Ascending aorta (tissue), 2 donors: ENCODE results near the gene KCNE4. TPM values are rescaled to one million over a fixed set of nuclear protein-coding genes. Genes with fewer than 3 reads are reported as not detected.
A peak's percentile ranks its signal among the peaks of the same experiment; 100 is the strongest.

Source experiments
- DNase-seq, 2 donors: peaks; one replicate each; pipeline ENCODE4 v3.0.0-alpha.2; 2019; ENCODE audit warnings: low spot score in 2 of 2
- H3K27ac ChIP-seq, 2 donors: fragments of 200-600 bp; sonication (generic); one replicate each; pipeline ENCODE4 v1.5.1; 2016 to 2017; ENCODE audit warnings: mild to moderate bottlenecking in 1 of 2
- H3K27me3 ChIP-seq: fragments of 200-600 bp; sonication (generic); one replicate; pipeline ENCODE4 v1.5.1; 2017
- H3K36me3 ChIP-seq, 2 donors: fragments of 200-600 bp; sonication (generic); one replicate each; pipeline ENCODE4 v1.5.1; 2016
- H3K4me1 ChIP-seq, 2 donors: fragments of 200-600 bp; sonication (generic); one replicate each; pipeline ENCODE4 v1.5.1; 2016 to 2017; ENCODE audit warnings: mild to moderate bottlenecking in 1 of 2
- H3K4me3 ChIP-seq, 2 donors: fragments of 200-600 bp; sonication (generic); one replicate each; pipeline ENCODE4 v1.5.1; 2016 to 2017; ENCODE audit warnings: mild to moderate bottlenecking in 1 of 2
- H3K9me3 ChIP-seq, 2 donors: fragments of 200-600 bp; sonication (generic); one replicate each; pipeline ENCODE4 v1.5.1; 2016
- intact Hi-C: fragments of 100-400 bp; cut with DNase I; formaldehyde crosslinking; loops from one replicate; pipeline ENCODE4 v1.15.1; 2023
- total RNA-seq: library from RNA; depleted of rRNA; stranded (reverse); fragments of >200 nt; gene quantifications from one replicate; pipeline ENCODE4 v1.1.0, GENCODE V29; 2016
- TF ChIP-seq, protein P1 (sequence below), 3 experiments: fragments of 200-600 bp in 2 of 3; fragments of 450-650 bp in 1 of 3; sonication (generic) in 2 of 3; IDR thresholded peaks; one replicate each; pipeline ENCODE4 v1.5.1; 2016 to 2019; ENCODE audit warnings: antibody characterized with exemption in 3 of 3, mild to moderate bottlenecking in 1 of 3, moderate library complexity in 1 of 3

KCNE4 gene
- total RNA-seq, 1 donor from 2014 or later, result 18.3 TPM

DNA sequence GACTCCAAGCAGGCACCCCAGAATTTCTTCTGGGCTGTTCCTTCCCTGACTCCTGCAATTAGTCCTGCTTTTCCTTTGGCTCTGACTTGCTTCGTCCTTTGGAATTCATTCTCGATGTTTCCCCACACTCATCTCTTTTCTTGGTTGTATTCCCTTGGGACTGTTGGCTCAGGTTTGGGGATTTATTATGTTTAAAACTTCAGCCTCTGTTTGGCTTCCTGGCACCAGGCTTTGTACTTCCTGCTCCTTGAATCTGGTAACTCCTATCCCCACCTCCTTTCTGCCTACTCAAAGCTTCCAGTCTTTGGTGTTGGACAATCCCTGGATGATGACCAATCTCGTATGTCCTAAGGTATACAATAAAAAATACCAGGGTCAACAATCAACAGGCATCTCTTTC lies 1.8 kb upstream of the KCNE4 start:
- no peaks in the 10 kb centered on the region for H3K27me3 ChIP-seq
- intact Hi-C loops, result loop anchor here (5.0 kb wide), 3 partner anchors 52 to 417 kb away; no protein-coding TSS in a partner anchor
- H3K9me3 ChIP-seq, result no peaks in the 10 kb centered on the region
- H3K4me1 ChIP-seq, result peaks cover 7 to 34% of the 10 kb centered on the region in 2 donors
- H3K4me3 ChIP-seq, result no peak overlapping the region
- DNase-seq, result no peak
- no peaks in the 10 kb centered on the region for H3K36me3 ChIP-seq
- TF ChIP-seq, protein P1, sequence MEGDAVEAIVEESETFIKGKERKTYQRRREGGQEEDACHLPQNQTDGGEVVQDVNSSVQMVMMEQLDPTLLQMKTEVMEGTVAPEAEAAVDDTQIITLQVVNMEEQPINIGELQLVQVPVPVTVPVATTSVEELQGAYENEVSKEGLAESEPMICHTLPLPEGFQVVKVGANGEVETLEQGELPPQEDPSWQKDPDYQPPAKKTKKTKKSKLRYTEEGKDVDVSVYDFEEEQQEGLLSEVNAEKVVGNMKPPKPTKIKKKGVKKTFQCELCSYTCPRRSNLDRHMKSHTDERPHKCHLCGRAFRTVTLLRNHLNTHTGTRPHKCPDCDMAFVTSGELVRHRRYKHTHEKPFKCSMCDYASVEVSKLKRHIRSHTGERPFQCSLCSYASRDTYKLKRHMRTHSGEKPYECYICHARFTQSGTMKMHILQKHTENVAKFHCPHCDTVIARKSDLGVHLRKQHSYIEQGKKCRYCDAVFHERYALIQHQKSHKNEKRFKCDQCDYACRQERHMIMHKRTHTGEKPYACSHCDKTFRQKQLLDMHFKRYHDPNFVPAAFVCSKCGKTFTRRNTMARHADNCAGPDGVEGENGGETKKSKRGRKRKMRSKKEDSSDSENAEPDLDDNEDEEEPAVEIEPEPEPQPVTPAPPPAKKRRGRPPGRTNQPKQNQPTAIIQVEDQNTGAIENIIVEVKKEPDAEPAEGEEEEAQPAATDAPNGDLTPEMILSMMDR (IDR thresholded peaks at IDR 0.05), result no peak
- peak overlapping the region; percentile 80 to 83 for H3K27ac ChIP-seq

- Histone ChIP-seq H3K4me3 (peak overlapping the region; percentile 57 to 68), H3K36me3 (no peaks in the 10 kb centered on the region), H3K27ac (peak overlapping the region; percentile 80 to 83), H3K9me3 (no peaks in the 10 kb centered on the region), H3K4me1 (peaks cover 11 to 39% of the 10 kb centered on the region in 2 donors), H3K27me3 (no peaks in the 10 kb centered on the region)
- DNase-seq, result no peak
- intact Hi-C loops, result loop anchor here (5.0 kb wide), 3 partner anchors 51 to 416 kb away; no protein-coding TSS in a partner anchor
- TF ChIP-seq, protein P1 (IDR thresholded peaks at IDR 0.05), result no peak
Measured at GRCh38 chr2:223050900-223051504, 988 bp upstream of the KCNE4 start.

- H3K36me3 ChIP-seq, result no peaks in the 10 kb centered on the region
- no peaks in the 10 kb centered on the region for H3K27me3 ChIP-seq
- peaks cover 8 to 43% of the 10 kb centered on the region in 2 donors for H3K4me1 ChIP-seq
- TF ChIP-seq, protein P1 (IDR thresholded peaks at IDR 0.05), result no peak
- no peaks in the 10 kb centered on the region for H3K9me3 ChIP-seq
- H3K4me3 ChIP-seq, result peak overlapping the region; percentile 57 to 68
- peak in 1 of 2 donors; percentile 71 for DNase-seq
- peak overlapping the region; percentile 80 to 83 for H3K27ac ChIP-seq
- intact Hi-C loops, result loop anchor here (2.0 to 5.0 kb wide), 4 partner anchors 49 to 414 kb away; no protein-coding TSS in a partner anchor
Measured at GRCh38 chr2:223052548-223053483, 826 bp downstream of the KCNE4 start.

GRCh38 chr2:223053484-223054192 lies 1.6 kb downstream of the KCNE4 start:
- TF ChIP-seq, protein P1 (IDR thresholded peaks at IDR 0.05), result no peak
- peak overlapping the region; percentile 80 to 83 for H3K27ac ChIP-seq
- intact Hi-C loops, result loop anchor here (2.0 to 5.0 kb wide), 4 partner anchors 49 to 414 kb away; no protein-coding TSS in a partner anchor
- H3K4me1 ChIP-seq, result peaks cover 8 to 41% of the 10 kb centered on the region in 2 donors
- H3K36me3 ChIP-seq, result no peaks in the 10 kb centered on the region
- peak overlapping the region; percentile 57 to 68 for H3K4me3 ChIP-seq
- no peaks in the 10 kb centered on the region for H3K9me3 ChIP-seq
- H3K27me3 ChIP-seq, result no peaks in the 10 kb centered on the region
- DNase-seq, result peak in 1 of 2 donors; percentile 65

DNA sequence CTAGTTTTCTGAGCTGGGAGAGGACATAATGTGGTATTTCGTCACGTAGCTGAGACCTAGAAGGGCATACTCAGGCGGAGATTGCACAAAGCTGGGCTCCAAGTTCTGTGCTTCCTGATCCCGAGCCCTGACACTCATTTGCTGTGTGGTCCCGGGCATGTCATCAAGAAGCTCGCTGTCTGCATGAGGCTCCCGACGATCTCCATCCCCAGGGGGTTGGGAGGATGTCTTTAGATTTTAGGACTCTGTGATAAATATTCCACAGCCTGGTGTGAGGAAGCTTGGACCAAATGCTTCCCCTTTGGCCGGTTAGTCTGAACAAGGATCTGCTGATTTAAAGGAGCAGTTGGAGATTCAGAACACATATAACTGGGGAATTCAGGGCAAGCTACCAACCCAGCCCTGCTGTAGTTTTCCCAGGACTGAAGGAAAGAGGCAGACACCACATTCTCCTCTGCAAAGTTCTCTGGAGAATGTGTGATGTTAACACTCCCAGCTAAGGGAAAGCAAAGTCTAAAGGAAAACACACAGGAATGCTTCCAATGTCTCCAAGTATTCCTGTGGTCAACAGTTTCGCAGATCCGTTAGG lies 2.3 kb downstream of the KCNE4 start:
- peak overlapping the region; percentile 57 to 68 for H3K4me3 ChIP-seq
- peak in 1 of 2 donors; percentile 84 for DNase-seq
- H3K27me3 ChIP-seq, result no peaks in the 10 kb centered on the region
- H3K27ac ChIP-seq, result peak overlapping the region; percentile 80 to 83
- no peaks in the 10 kb centered on the region for H3K9me3 ChIP-seq
- TF ChIP-seq, protein P1 (IDR thresholded peaks at IDR 0.05), result no peak
- no peaks in the 10 kb centered on the region for H3K36me3 ChIP-seq
- H3K4me1 ChIP-seq, result peaks cover 8 to 41% of the 10 kb centered on the region in 2 donors
- intact Hi-C loops, result loop anchor here (5.0 kb wide), 3 partner anchors 48 to 413 kb away; no protein-coding TSS in a partner anchor
